CD4-positive, alpha-beta T cell treated with Interleukin-4 for 1 hour (primary cell): ENCODE measurements around the gene AVP.
A peak's percentile ranks its signal among the peaks of the same experiment; 100 is the strongest.
"Not testable (repeated sequence)": the region's sequence is repeated elsewhere in the genome, so short reads cannot be mapped to it uniquely, and the experiment has no call there.

ENCODE experiments used
- DNase-seq, 2 donors: peaks; one replicate each; pipeline ENCODE4 v3.0.0-alpha.2; 2020 to 2022

AVP gene

GRCh38 chr20:3084283-3084985 is at the start of gene AVP:
TSS of gene AVP (minus strand) at chr20:3084724. CDS start at chr20:3084674, 50 bp downstream.
- no peak for DNase-seq

- DNase-seq = no peak
Measured at GRCh38 chr20:3134151-3134550, 49.6 kb upstream of the AVP start.

- no peak for DNase-seq
Measured at GRCh38 chr20:3133155-3133554, 48.6 kb upstream of the AVP start.

DNA sequence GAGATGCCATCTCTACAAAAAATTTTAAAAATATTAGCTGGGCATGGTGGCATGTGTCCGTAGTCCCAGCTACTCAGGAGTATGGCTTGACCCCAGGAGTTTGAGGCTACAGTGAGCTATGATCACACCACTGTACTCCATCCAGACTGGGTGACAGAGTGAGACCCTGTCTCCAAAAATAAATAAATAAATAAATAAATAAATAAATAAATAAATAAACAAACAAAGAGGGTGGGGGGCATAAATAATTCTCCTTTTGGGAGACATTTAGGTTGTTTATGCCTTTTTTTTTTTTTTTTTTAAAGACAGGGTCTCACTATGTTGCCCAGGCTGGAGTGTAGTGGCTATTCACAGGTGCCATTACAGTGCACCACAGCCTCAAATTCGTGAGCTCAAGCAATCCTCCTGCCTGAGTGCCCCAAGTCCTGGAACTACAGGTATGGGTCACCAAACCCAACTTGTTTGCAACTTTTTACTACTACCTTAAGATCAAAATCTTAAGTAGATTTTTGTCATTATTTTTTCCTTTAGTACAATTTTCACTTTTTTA is 45.6 kb upstream of the AVP start:
- no peak for DNase-seq

DNA sequence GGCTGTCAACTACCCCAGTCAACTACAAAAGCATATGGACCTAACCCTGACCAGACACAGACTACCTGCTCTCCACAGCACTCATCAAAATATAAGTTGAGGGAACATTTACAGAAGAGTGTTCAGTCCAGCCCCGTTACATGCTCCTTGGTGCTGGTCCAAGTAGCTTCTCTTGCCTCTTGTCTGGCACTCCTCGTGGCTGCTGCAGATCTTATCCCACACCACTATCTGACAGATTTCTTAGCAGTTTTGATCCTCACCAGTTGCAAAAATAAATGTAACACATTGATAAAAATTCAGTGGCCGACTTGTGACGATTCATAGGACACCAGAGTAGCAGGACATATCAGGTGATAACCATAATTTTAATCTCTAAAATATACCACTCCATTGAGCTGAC is 44.6 kb upstream of the AVP start:
- DNase-seq = no peak

DNA sequence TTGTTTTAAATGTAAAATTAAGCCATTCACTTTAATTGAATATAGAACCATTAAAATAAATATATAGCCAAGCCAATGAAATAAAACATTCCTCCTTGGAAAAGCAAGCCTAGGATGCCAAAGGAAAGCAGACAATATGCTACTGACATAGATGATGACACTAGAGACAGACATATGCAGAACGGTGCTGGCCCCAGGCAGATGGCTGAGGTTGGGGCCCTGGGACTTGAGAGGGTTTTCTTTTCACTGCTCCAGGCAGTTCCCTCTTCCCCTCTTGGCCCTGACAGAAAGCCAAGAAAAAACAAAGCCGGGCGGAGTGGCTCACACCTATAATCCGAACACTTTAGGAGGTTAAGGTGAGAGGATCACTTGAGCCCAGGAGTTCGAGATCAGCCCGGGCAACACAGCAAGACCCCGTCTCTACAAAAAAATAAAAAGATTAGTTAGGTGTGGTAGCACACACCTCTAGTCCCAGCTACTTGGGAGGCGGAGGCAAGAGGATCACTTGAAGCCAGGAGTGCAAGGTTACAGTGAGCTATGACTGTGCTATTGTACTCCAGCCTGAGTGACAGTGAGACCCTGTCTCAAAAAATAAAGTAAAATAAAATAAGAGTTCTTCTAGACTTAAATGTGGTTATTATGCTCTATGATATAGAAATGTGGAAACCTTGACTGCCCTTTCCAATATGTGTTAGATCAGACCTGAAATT is 43.9 kb upstream of the AVP start:
- no peak for DNase-seq

DNA sequence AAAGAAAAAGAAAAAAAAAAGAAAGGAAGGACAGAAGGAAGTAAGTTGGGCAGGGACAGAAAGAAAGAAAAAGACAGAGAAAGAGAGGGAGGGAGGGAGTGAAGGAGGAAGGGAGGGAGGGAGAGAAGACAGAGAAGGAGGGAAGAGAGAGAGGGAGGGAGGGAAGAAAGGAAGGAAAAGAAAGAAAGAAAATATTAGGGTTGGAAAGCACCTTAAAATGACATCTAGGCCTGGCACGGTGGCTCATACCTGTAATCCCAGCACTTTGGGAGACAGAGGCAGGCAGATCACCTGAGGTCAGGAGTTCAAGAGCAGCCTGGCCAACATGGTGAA is 42.0 kb upstream of the AVP start:
- no peak for DNase-seq

- not testable (repeated sequence) for DNase-seq
Measured at GRCh38 chr20:3125776-3126526, 41.4 kb upstream of the AVP start.

DNA sequence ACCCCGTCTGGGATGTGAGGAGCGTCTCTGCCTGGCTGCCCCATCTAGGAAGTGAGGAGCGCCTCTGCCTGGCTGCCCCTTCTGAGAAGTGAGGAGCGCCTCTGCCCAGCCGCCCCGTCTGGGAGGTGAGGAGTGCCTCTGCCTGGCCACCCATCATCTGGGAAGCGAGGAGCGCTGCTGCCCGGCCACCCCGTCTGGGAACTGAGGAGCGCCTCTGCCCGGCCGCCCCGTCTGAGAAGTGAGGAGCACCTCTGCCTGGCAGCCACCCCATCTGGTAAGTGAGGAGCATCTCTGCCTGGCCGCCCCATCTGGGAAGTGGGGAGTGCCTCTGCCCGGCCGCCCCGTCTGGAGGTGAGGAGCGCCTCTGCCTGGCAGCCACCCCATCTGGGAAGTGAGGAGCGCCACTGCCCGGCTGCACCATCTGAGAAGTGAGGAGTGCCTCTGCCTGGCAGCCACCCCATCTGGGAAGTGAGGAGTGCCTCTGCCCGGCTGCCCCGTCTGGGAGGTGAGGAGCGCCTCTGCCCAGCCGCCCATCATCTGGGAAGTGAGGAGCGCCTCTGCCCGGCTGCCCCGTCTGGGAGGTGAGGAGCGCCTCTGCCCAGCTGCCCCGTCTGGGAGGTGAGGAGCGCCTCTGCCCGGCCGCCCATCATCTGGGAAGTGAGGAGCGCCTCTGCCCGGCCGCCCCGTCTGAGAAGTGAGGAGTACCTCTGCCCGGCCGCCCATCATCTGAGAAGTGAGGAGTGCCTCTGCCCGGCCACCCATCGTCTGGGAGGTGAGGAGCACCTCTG is 40.4 kb upstream of the AVP start:
- DNase-seq = not testable (repeated sequence)

DNA sequence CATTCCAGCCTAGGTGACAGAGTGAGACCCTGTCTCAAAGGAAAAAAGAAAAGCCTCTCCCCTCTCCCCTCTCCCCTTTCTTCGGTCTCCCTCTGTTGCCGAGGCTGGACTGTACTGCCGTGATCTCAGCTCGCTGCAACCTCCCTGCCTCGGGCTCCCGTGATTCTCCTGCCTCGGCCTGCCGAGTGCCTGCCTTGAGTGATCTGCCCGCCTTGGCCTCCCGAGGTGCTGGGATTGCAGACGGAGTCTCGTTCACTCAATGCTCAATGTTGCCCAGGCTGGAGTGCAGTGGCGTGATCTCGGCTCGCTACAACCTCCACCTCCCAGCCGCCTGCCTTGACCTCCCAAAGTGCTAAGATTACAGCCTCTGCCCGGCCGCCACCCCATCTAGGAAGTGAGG is 39.6 kb upstream of the AVP start:
- not testable (repeated sequence) for DNase-seq

DNA sequence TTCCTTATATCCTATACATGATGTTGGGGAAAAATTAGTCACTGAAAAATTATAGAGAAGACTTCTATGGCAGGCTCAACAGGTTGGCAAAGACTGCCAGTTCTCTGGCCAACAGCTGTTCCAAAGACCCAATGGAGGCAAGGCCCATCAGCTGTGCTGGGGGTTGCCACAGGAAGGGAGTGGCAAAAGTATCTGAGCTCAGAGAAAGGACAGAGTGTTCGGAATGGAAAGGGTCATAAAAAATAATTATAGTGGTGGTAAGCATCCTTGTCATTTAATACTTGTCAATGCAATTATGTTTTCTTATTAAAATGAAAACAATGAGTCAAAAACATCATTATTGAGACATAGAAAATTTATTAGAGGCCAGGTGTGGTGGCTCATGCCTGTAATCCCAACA is 39.0 kb upstream of the AVP start:
- DNase-seq = no peak

- no peak for DNase-seq
Measured at GRCh38 chr20:3121955-3122610, 37.6 kb upstream of the AVP start.

DNA sequence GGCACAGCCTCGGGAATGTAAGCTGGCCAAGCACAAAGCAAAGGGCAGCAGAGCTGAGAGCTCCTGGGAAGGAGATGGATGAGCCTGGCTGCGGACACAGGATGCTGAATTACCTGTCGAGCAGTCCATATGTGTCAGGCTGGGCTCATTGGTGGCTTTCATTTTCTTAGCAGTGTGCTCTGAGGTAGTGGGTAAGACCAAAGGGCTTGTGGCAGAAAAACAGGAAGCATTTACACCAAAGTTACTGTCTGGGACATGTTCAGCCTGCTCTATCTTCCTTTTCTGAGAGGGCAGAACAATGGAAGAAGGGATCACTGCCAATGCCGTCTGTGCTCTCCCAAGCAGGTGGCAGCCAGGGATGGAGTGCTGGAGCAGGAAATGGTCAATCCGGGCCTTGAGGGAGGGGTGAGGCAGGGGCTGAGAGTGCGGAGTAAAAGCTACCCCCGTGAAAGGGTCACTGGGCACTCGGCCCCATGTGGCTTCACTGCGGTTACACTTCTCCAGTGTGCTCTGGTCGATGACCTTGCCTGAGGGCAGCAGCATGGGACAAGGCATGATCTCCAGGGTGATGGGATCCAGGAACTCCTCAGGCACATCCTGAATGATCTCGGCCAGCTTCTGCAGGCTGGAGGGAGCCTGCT is 36.9 kb upstream of the AVP start:
- DNase-seq = peak; percentile 42 to 47

GRCh38 chr20:3119044-3119443 is 34.5 kb upstream of the AVP start:
- DNase-seq = no peak

DNA sequence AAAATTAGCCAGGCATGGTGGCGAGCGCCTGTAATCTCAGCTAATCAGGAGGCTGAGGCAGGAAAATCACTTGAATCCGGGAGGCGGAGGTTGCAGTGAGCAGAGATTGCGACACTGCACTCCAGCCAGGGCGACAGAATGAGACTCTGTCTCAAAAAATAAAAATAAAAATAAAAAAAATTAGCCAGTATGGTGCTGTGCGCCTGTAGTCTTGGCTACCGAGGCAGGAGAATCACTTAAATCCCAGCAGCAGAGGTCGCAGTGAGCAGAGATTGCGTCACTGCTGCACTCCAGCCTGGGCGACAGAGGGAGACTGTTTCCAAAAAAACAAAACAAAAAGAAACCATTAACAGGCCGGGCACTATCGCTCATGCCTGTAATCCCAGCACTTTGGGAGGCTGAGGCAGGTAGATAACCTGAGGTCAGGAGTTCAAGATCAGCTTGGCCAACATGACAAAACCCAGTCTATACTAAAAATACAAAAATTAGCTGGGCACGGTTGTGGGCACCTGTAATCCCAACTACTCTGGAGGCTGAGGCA is 33.4 kb upstream of the AVP start:
- DNase-seq = peak; percentile 60 to 71

DNA sequence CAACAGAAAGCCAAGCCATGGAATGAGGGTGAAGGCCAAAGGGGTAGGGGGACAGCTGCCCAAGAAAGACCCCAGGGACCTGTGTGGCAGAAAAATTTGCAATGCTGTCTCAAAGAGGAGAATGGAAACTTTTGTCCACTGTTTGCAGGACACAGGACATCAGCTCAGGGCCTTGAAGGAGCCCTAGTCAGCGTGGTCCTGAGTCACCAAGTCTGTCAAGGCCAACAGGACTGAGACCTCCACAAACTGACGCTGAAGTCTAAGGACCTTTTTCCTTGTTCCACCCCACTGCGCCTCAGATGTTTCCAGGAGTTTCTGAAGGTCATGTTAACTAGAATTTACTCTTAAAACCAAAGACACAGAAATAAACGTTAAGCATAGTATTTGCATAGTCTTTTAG is 31.8 kb upstream of the AVP start:
- DNase-seq = no peak

GRCh38 chr20:3115190-3116107 is 30.9 kb upstream of the AVP start:
- peak; percentile 35 to 37 for DNase-seq

DNA sequence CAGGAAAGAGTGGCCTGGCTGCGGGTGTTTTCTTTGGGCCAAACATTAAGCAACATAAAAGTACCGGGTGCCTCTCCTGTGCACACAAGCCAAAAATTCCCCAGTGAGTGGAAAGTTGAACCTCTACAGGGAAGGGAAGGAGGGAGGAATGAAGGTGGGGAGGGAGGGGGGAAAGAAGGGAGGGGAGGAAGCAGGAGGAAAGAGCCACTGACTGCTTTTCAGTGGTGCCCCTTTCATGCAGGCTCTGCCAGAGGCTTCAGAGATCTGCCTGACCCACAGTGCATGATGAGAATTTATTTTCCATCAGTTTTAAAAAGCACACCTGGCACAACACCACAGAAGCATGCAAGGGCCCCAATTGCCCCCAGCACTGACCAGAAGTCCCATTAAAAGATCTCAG is 27.5 kb upstream of the AVP start:
- no peak for DNase-seq

DNA sequence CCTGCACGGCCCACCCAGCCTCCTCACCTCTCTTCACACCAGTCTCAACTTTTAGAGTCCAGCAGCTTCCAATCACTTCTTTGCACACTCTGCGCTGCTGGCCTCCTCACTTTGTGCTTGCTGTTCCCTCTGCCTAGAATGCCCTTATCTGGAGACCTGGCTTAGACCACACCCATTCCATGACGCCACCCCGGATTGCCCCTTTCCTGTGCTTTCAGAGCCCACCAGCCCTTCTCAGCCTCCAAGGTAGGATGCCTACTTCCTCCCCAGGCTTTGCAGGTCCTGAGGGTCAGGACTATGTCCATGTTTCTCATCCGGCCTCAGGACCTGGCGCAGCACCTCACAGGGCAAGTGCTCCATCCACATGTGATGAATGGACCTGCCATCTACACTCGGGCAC is 27.0 kb upstream of the AVP start:
- DNase-seq = no peak
